Measurements from ENCODE around the gene HINT2. TPM values are rescaled to one million over a fixed set of nuclear protein-coding genes. Genes with fewer than 3 reads are reported as not detected.

Gene HINT2
- total RNA-seq, 1 experiment from 2014 or later = 45.4 TPM

- ChIA-PET CTCF (no interaction called here), POLR2A (interaction anchor here (0.5 kb wide), 1 partner anchor 18 kb away, joined by 3 read pairs; the partner anchor contains the start of gene SPAG8)
- Mint-ChIP-seq H3K27ac (ENCODE audit: low read depth, unreplicated experiment) (peak overlapping the region; percentile 71), H3K4me3 (ENCODE audit: unreplicated experiment) (peak overlapping the region; percentile 81), H3K36me3 (ENCODE audit: insufficient read depth, unreplicated experiment) (no peaks in the 10 kb centered on the region), H3K4me1 (ENCODE audit: insufficient read depth, unreplicated experiment) (peaks cover 45% of the 10 kb centered on the region), H3K9me3 (ENCODE audit: unreplicated experiment) (no peaks in the 10 kb centered on the region), H3K27me3 (ENCODE audit: insufficient read depth, unreplicated experiment) (no peaks in the 10 kb centered on the region)
- intact Hi-C loops (cut with micrococcal nuclease) = no loop called here
- no peak for DNase-seq (ENCODE audit: unreplicated experiment)
- no TSS peak for BruUV-seq (replicated peaks)
- no peak for TF ChIP-seq CTCF (IDR thresholded peaks at IDR 0.05; ENCODE audit: unreplicated experiment)
Observed at GRCh38 chr9:35829764-35830096, 14.9 kb upstream of the HINT2 start.

- Mint-ChIP-seq H3K4me1 (ENCODE audit: insufficient read depth, unreplicated experiment) (peaks cover 41% of the 10 kb centered on the region), H3K27ac (ENCODE audit: low read depth, unreplicated experiment) (peak within 1 kb of the TSS; percentile 71), H3K9me3 (ENCODE audit: unreplicated experiment) (no peaks in the 10 kb centered on the region), H3K27me3 (ENCODE audit: insufficient read depth, unreplicated experiment) (no peaks in the 10 kb centered on the region), H3K4me3 (ENCODE audit: unreplicated experiment) (peak within 1 kb of the TSS; percentile 81), H3K36me3 (ENCODE audit: insufficient read depth, unreplicated experiment) (no peaks in the 10 kb centered on the region)
- POLR2A ChIA-PET = interaction anchor here (0.9 to 1.2 kb wide), 6 partner anchors 13 to 53 kb away, joined by 3 to 6 read pairs (median 3); partner anchors contain the start of gene HINT2
- no TSS peak for BruUV-seq (replicated peaks)
- DNase-seq (ENCODE audit: unreplicated experiment) = peak; percentile 91
- no peak for TF ChIP-seq CTCF (IDR thresholded peaks at IDR 0.05; ENCODE audit: unreplicated experiment)
- intact Hi-C loops (cut with micrococcal nuclease) = no loop called here
- CTCF ChIA-PET = no interaction called here
Observed at GRCh38 chr9:35829084-35829763, 14.4 kb upstream of the HINT2 start, which contains the start of gene TMEM8B. Gene TMEM8B, plus strand, starts transcription at chr9:35829228. Its CDS starts 220 bp downstream, at chr9:35829448.

- DNase-seq (ENCODE audit: unreplicated experiment) = no peak
- no peaks in the 10 kb centered on the region for H3K36me3 Mint-ChIP-seq (ENCODE audit: insufficient read depth, unreplicated experiment)
- no peaks in the 10 kb centered on the region for H3K9me3 Mint-ChIP-seq (ENCODE audit: unreplicated experiment)
- intact Hi-C loops (cut with micrococcal nuclease) = no loop called here
- H3K27me3 Mint-ChIP-seq (ENCODE audit: insufficient read depth, unreplicated experiment) = no peaks in the 10 kb centered on the region
- no peak for TF ChIP-seq CTCF (IDR thresholded peaks at IDR 0.05; ENCODE audit: unreplicated experiment)
- H3K4me1 Mint-ChIP-seq (ENCODE audit: insufficient read depth, unreplicated experiment) = peaks cover 40% of the 10 kb centered on the region
- H3K27ac Mint-ChIP-seq (ENCODE audit: low read depth, unreplicated experiment) = peak within 1 kb of the TSS; percentile 71
- no TSS peak for BruUV-seq (replicated peaks)
- POLR2A ChIA-PET = interaction anchor here (0.9 to 1.2 kb wide), 6 partner anchors 12 to 54 kb away, joined by 3 to 6 read pairs (median 3); partner anchors contain the start of gene HINT2
- H3K4me3 Mint-ChIP-seq (ENCODE audit: unreplicated experiment) = peak within 1 kb of the TSS; percentile 81
- CTCF ChIA-PET = interaction anchor here (0.9 kb wide), 1 partner anchor 36 kb away, joined by 5 read pairs; no protein-coding TSS in a partner anchor
Observed at GRCh38 chr9:35828716-35829083, 13.9 kb upstream of the HINT2 start, which contains the start of gene FAM221B. Gene FAM221B, minus strand, starts transcription at chr9:35828732. Its CDS starts 2,571 bp downstream, at chr9:35826161.

GRCh38 chr9:35827486-35827885, 12.6 kb upstream of the HINT2 start:
- CTCF ChIA-PET = interaction anchor here (1.0 to 3.5 kb wide), 6 partner anchors 11 to 88 kb away, joined by 3 to 15 read pairs (median 6); partner anchors contain the start of gene SPAAR

More at GRCh38 chr9:35827486-35827885, 12.6 kb upstream of the HINT2 start:
- DNase-seq (ENCODE audit: unreplicated experiment) = peak; percentile 31
- Mint-ChIP-seq H3K9me3 (ENCODE audit: unreplicated experiment) (no peaks in the 10 kb centered on the region), H3K4me3 (ENCODE audit: unreplicated experiment) (peak overlapping the region; percentile 81), H3K27ac (ENCODE audit: low read depth, unreplicated experiment) (peak overlapping the region; percentile 52), H3K36me3 (ENCODE audit: insufficient read depth, unreplicated experiment) (no peaks in the 10 kb centered on the region), H3K4me1 (ENCODE audit: insufficient read depth, unreplicated experiment) (peaks cover 40% of the 10 kb centered on the region), H3K27me3 (ENCODE audit: insufficient read depth, unreplicated experiment) (no peaks in the 10 kb centered on the region)
- TF ChIP-seq CTCF (IDR thresholded peaks at IDR 0.05; ENCODE audit: unreplicated experiment) = no peak
- POLR2A ChIA-PET = interaction anchor here (0.5 to 2.1 kb wide), 2 partner anchors 80 to 86 kb away, joined by 3 to 11 read pairs; no protein-coding TSS in a partner anchor
- intact Hi-C loops (cut with micrococcal nuclease) = no loop called here
- BruUV-seq (replicated peaks) = no TSS peak
